Stimulated activated CD4-positive, alpha-beta T cell treated with anti-CD3 and anti-CD28 coated beads, Interleukin-1b, Interleukin-23, amount 100 ng/mL, for 48 hours (primary cell): ENCODE results near the gene CHRND.

ENCODE experiments used
- DNase-seq: peaks from one replicate; pipeline ENCODE4 v3.0.0-alpha.2; 2020

The CHRND gene

GRCh38 chr2:232525791-232526371 is at the start of gene CHRND:
Gene CHRND, plus strand, starts transcription at chr2:232526160. Its CDS starts 56 bp downstream, at chr2:232526216.
- DNase-seq = no peak

- DNase-seq = no peak
Measured at GRCh38 chr2:232476791-232477190, 49.2 kb upstream of the CHRND start.

GRCh38 chr2:232477751-232478510 is 48.0 kb upstream of the CHRND start:
- DNase-seq = no peak

- no peak for DNase-seq
Measured at GRCh38 chr2:232478571-232479340, 47.2 kb upstream of the CHRND start.

- DNase-seq = no peak
Measured at GRCh38 chr2:232479341-232480200, 46.4 kb upstream of the CHRND start.

GRCh38 chr2:232480201-232481190 is 45.5 kb upstream of the CHRND start:
- no peak for DNase-seq

- no peak for DNase-seq
Measured at GRCh38 chr2:232481322-232482140, 44.4 kb upstream of the CHRND start.

- no peak for DNase-seq
Measured at GRCh38 chr2:232482301-232483238, 43.4 kb upstream of the CHRND start.

- DNase-seq = no peak
Measured at GRCh38 chr2:232483311-232483922, 42.5 kb upstream of the CHRND start.

GRCh38 chr2:232483923-232484627 is 41.9 kb upstream of the CHRND start:
- DNase-seq = no peak

GRCh38 chr2:232484628-232485347 is 41.2 kb upstream of the CHRND start:
- no peak for DNase-seq

- no peak for DNase-seq
Measured at GRCh38 chr2:232485348-232485756, 40.6 kb upstream of the CHRND start.

- no peak for DNase-seq
Measured at GRCh38 chr2:232485757-232486557, 40.0 kb upstream of the CHRND start.

GRCh38 chr2:232486558-232487384 is 39.2 kb upstream of the CHRND start:
- no peak for DNase-seq

GRCh38 chr2:232487385-232488096 is 38.4 kb upstream of the CHRND start, which contains the start of gene ECEL1:
Gene ECEL1, minus strand, starts transcription at chr2:232487834. Its CDS starts 1,181 bp downstream, at chr2:232486653.
- DNase-seq = no peak
